AG10803 (cell line): Measurements from ENCODE around the gene RDH5.

Experiments
- DNase-seq: peaks from one replicate; pipeline ENCODE4 v3.0.0; 2010; ENCODE audit warnings: low read depth
- H3K4me3 ChIP-seq: 2 replicates; pipeline ENCODE4 v1.5.1; 2011; ENCODE audit warnings: mild to moderate bottlenecking, low read length, control low read depth
- CTCF ChIP-seq: conservative IDR thresholded peaks from 2 replicates; pipeline ENCODE4 v1.5.1; 2011; ENCODE audit warnings: mild to moderate bottlenecking, low read length, control low read depth, inconsistent platforms

RDH5 gene

GRCh38 chr12:55718624-55719275, 1.4 kb upstream of the RDH5 start:
- TF ChIP-seq CTCF, result no peak
- H3K4me3 ChIP-seq, result no peak overlapping the region
- no peak for DNase-seq

- no peak for TF ChIP-seq CTCF
- no peak overlapping the region for H3K4me3 ChIP-seq
- no peak for DNase-seq
These were observed 822 bp upstream of the RDH5 start for GRCh38 chr12:55719371-55719770.

GRCh38 chr12:55720894-55721444, 776 bp downstream of the RDH5 start:
- peak; percentile 97 for DNase-seq
- H3K4me3 ChIP-seq, result no peak overlapping the region; the same call in 1 of the 2 replicates
- peak; percentile 67 for TF ChIP-seq CTCF

- no peak overlapping the region for H3K4me3 ChIP-seq
- no peak for DNase-seq
- no peak for TF ChIP-seq CTCF
These were observed 1.5 kb downstream of the RDH5 start for GRCh38 chr12:55721601-55722213.

- no peak for TF ChIP-seq CTCF
- DNase-seq, result no peak
- H3K4me3 ChIP-seq, result no peak overlapping the region
These were observed 2.8 kb downstream of the RDH5 start for GRCh38 chr12:55722948-55723347.

GRCh38 chr12:55723516-55724225, 3.5 kb downstream of the RDH5 start:
- H3K4me3 ChIP-seq, result no peak overlapping the region
- TF ChIP-seq CTCF, result no peak
- no peak for DNase-seq
